Body of pancreas (tissue), 4 donors: Measurements from ENCODE around the gene OOSP1. TPM values are rescaled to one million over a fixed set of nuclear protein-coding genes. Genes with fewer than 3 reads are reported as not detected.

Experiments
- ATAC-seq: fragments of 150-250 bp; one replicate; pipeline ENCODE4 v1.9.1; 2016
- DNase-seq, 4 donors: peaks; one replicate each; pipeline ENCODE4 v3.0.0-alpha.2; 2019
- H3K27ac ChIP-seq, 4 donors: fragments of 200-600 bp; sonication (generic); 1 replicate in 3 of 4; 2 replicates in 1 of 4; pipeline versions ENCODE4 v1.5.1 to v1.6.1; 2016 to 2019; ENCODE audit warnings: mild to moderate bottlenecking in 1 of 4, mixed read lengths in 1 of 4, moderate library complexity in 1 of 4
- H3K27me3 ChIP-seq, 2 donors: fragments of 200-600 bp; sonication (generic); one replicate each; pipeline ENCODE4 v1.6.0; 2016; ENCODE audit warnings: mild to moderate bottlenecking in 1 of 2
- H3K36me3 ChIP-seq, 2 donors: fragments of 200-600 bp; sonication (generic); replicated peaks in 1 of 2; 2 replicates each; pipeline ENCODE4 v1.5.1; 2016; ENCODE audit warnings: low read depth in 2 of 2; ENCODE audit not compliant: insufficient read depth in 1 of 2
- H3K4me1 ChIP-seq: fragments of 200-600 bp; sonication (generic); one replicate; pipeline ENCODE4 v1.6.0; 2016
- H3K4me3 ChIP-seq, 2 donors: fragments of 200-600 bp; sonication (generic); 1 replicate in 1 of 2; 2 replicates in 1 of 2; pipeline ENCODE4 v1.5.1; 2016 to 2019
- H3K9me3 ChIP-seq, 3 donors: fragments of 200-600 bp; sonication (generic); 1 replicate in 2 of 3; 2 replicates in 1 of 3; pipeline ENCODE4 v1.5.1; 2016
- POLR2A ChIP-seq, 3 donors: fragments of 450-650 bp; IDR thresholded peaks; one replicate each; pipeline ENCODE4 v1.6.1; 2016; ENCODE audit warnings: antibody characterized with exemption in 3 of 3, mild to moderate bottlenecking in 2 of 3
- WGBS, 2 donors: methylation state at CpG; one replicate each; pipeline ENCODE4 v1.1.5; 2017; 5-methylcytosine and 5-hydroxymethylcytosine counted together
- intact Hi-C: fragments of 100-400 bp; cut with DNase I; formaldehyde crosslinking; loops from one replicate; pipeline ENCODE4 v1.15.1; 2023
- total RNA-seq, 2 donors: library from RNA; depleted of rRNA; stranded (reverse); fragments of >200 nt; gene quantifications; one replicate each; pipeline ENCODE4 v1.1.0, GENCODE V29; 2016
- TF ChIP-seq, protein P1 (sequence below), 7 experiments: fragments of 450-650 bp in 4 of 7; fragments of 200-600 bp in 3 of 7; sonication (generic) in 3 of 7; IDR thresholded peaks; one replicate each; pipeline ENCODE4 v1.5.1; 2016 to 2019; ENCODE audit warnings: antibody characterized with exemption in 7 of 7

OOSP1 gene
- total RNA-seq = not detected

GRCh38 chr11:59938132-59938531 is at the start of gene OOSP1:
TSS of gene OOSP1 (plus strand) at chr11:59938432. CDS start at chr11:59938455, 23 bp downstream.
- no peaks in the 10 kb centered on the region for H3K27me3 ChIP-seq
- DNase-seq (no peak), ATAC-seq (no peak)
- 38% methylated on average over 2 of the region's 2 CpGs for whole genome bisulfite sequencing, 2 donors
- no peak within 1 kb of the TSS for H3K27ac ChIP-seq
- no peak within 1 kb of the TSS for H3K4me3 ChIP-seq
- TF ChIP-seq, protein P1, sequence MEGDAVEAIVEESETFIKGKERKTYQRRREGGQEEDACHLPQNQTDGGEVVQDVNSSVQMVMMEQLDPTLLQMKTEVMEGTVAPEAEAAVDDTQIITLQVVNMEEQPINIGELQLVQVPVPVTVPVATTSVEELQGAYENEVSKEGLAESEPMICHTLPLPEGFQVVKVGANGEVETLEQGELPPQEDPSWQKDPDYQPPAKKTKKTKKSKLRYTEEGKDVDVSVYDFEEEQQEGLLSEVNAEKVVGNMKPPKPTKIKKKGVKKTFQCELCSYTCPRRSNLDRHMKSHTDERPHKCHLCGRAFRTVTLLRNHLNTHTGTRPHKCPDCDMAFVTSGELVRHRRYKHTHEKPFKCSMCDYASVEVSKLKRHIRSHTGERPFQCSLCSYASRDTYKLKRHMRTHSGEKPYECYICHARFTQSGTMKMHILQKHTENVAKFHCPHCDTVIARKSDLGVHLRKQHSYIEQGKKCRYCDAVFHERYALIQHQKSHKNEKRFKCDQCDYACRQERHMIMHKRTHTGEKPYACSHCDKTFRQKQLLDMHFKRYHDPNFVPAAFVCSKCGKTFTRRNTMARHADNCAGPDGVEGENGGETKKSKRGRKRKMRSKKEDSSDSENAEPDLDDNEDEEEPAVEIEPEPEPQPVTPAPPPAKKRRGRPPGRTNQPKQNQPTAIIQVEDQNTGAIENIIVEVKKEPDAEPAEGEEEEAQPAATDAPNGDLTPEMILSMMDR (IDR thresholded peaks at IDR 0.05) = no peak
- no peak for TF ChIP-seq POLR2A (IDR thresholded peaks at IDR 0.05)
- H3K9me3 ChIP-seq = no peaks in the 10 kb centered on the region
- intact Hi-C loops = no loop called here
- H3K36me3 ChIP-seq = no peaks in the 10 kb centered on the region
- H3K4me1 ChIP-seq = no peaks in the 10 kb centered on the region

GRCh38 chr11:59891781-59892181 is 46.5 kb upstream of the OOSP1 start:
- 70 to 73% methylated on average over 4 of the region's 4 CpGs for WGBS, 2 donors
- Histone ChIP-seq H3K36me3 (no peaks in the 10 kb centered on the region), H3K4me3 (no peak overlapping the region), H3K9me3 (peaks cover 0 to 8% (median 0%) of the 10 kb centered on the region in 3 donors), H3K4me1 (no peaks in the 10 kb centered on the region), H3K27ac (no peak overlapping the region), H3K27me3 (no peaks in the 10 kb centered on the region)
- ATAC-seq = no peak
- intact Hi-C loops = no loop called here
- DNase-seq = no peak
- TF ChIP-seq, protein P1 (IDR thresholded peaks at IDR 0.05) = no peak
- TF ChIP-seq POLR2A (IDR thresholded peaks at IDR 0.05) = no peak

DNA sequence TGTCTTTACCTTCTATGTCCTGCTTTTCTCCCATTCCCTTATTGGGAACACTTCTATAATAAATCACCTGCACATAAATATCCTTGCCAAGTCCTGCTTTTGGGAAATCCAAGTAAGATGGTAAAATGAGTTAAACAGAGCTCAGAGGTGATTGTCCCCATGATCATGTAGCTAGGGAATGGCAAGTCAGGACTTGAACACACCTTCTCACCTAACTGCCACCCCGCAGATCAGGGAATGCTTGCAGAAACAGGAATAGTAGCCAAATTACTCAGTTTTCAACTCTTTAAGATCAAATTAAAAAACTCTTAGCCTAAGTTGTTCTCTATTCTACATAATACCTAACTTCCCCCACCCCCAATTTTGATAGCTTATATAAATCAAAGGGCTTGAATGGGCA is 43.6 kb upstream of the OOSP1 start:
- intact Hi-C loops = no loop called here
- no peak overlapping the region for H3K4me3 ChIP-seq
- no peak overlapping the region for H3K27ac ChIP-seq
- H3K27me3 ChIP-seq = no peaks in the 10 kb centered on the region
- ATAC-seq (no peak), DNase-seq (no peak)
- no peaks in the 10 kb centered on the region for H3K4me1 ChIP-seq
- H3K9me3 ChIP-seq = peaks cover 0 to 3% (median 0%) of the 10 kb centered on the region in 3 donors
- no peaks in the 10 kb centered on the region for H3K36me3 ChIP-seq
- 80 to 96% methylated on average over 1 of the region's 1 CpG for WGBS, 2 donors
- TF ChIP-seq POLR2A (IDR thresholded peaks at IDR 0.05) = no peak
- TF ChIP-seq, protein P1 (IDR thresholded peaks at IDR 0.05) = no peak

DNA sequence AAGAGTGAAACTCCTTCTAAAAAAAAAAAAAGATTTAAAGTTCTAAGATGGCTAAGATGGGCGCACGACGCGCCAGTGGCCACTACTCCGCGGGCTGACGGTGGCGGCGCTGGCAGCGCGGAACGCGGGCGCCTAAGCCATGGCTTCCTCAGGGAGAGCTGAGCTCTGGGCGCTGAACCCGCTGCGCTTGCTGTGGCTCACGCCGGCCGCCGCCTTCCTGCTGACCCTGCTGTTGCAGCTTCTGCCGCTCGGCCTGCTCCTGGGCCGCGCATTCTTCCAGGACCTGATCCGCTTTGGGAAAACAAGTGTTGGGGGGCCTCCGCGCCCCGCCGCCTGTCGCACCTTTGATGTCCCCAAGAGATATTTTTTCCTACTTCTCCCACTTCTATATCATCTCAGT is 40.2 kb upstream of the OOSP1 start:
- Histone ChIP-seq H3K27ac (no peak overlapping the region), H3K27me3 (no peaks in the 10 kb centered on the region), H3K9me3 (no peaks in the 10 kb centered on the region), H3K4me3 (no peak overlapping the region), H3K4me1 (no peaks in the 10 kb centered on the region), H3K36me3 (no peaks in the 10 kb centered on the region)
- TF ChIP-seq, protein P1 (IDR thresholded peaks at IDR 0.05) = no peak
- TF ChIP-seq POLR2A (IDR thresholded peaks at IDR 0.05) = no peak
- ATAC-seq = no peak
- WGBS, 2 donors = 96 to 98% methylated on average over 29 to 31 of the region's 31 CpGs
- DNase-seq = no peak
- intact Hi-C loops = no loop called here

DNA sequence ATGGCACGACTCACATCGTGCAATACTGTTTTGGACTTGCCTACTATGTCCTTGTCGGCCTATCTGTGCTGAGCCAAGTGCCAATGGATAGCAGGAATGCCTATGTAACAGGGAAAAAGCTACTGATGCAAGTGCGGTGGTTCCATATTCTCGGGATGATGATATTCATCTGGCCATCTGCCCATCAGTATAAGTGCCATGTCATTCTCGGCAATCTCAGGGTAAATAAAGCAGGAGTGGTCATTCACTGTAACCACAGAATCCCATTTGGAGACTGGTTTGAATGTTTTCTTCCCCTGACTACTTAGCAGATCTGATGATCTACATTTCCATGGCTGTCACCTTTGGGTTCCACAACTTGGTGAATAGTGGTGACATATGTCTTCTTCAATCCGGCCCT is 39.6 kb upstream of the OOSP1 start:
- 84% methylated on average over 7 of the region's 7 CpGs for WGBS, 2 donors
- H3K27ac ChIP-seq = no peak overlapping the region

More for the DNA sequence above, 39.6 kb upstream of the OOSP1 start:
- Histone ChIP-seq H3K27me3 (no peaks in the 10 kb centered on the region), H3K36me3 (no peaks in the 10 kb centered on the region), H3K4me1 (no peaks in the 10 kb centered on the region), H3K9me3 (no peaks in the 10 kb centered on the region), H3K4me3 (no peak overlapping the region)
- TF ChIP-seq POLR2A (IDR thresholded peaks at IDR 0.05) = no peak
- TF ChIP-seq, protein P1 (IDR thresholded peaks at IDR 0.05) = no peak
- ATAC-seq (no peak), DNase-seq (no peak)
- intact Hi-C loops = no loop called here
